Neuronal stem cell (in vitro differentiated cells): ENCODE results near the gene PTPN9.

Experiments used
- DNase-seq: peaks from one replicate; pipeline ENCODE4 v3.0.0-alpha.2; 2013; ENCODE audit warnings: low spot score
- H2AFZ ChIP-seq: one replicate; pipeline ENCODE4 v1.6.1; 2013; ENCODE audit warnings: mild to moderate bottlenecking, low read length, inconsistent platforms
- H2AK5ac ChIP-seq: 2 replicates; pipeline ENCODE4 v1.6.1; 2013; ENCODE audit warnings: low read depth, mild to moderate bottlenecking, inconsistent platforms, low read length, moderate library complexity, mixed read lengths
- H2BK120ac ChIP-seq: 2 replicates; pipeline ENCODE4 v1.6.1; 2013; ENCODE audit warnings: low read depth, mild to moderate bottlenecking, inconsistent platforms, low read length, moderate library complexity, mixed read lengths
- H2BK12ac ChIP-seq: one replicate; pipeline ENCODE4 v1.6.1; 2013; ENCODE audit warnings: low read length, inconsistent platforms
- H2BK15ac ChIP-seq: 2 replicates; pipeline ENCODE4 v1.6.1; 2013; ENCODE audit warnings: mild to moderate bottlenecking, low read length, inconsistent platforms, mixed read lengths
- H2BK5ac ChIP-seq: one replicate; pipeline ENCODE4 v1.6.1; 2013; ENCODE audit warnings: inconsistent platforms, mild to moderate bottlenecking, low read length, moderate library complexity
- H3K14ac ChIP-seq: one replicate; pipeline ENCODE4 v1.6.1; 2013; ENCODE audit warnings: low read length, inconsistent platforms
- H3K18ac ChIP-seq: 2 replicates; pipeline ENCODE4 v1.6.1; 2013; ENCODE audit warnings: low read length, inconsistent platforms
- H3K23ac ChIP-seq: 2 replicates; pipeline ENCODE4 v1.6.1; 2013; ENCODE audit warnings: low read depth, mild to moderate bottlenecking, mixed read lengths, low read length, inconsistent platforms; ENCODE audit not compliant: poor library complexity
- H3K27ac ChIP-seq: replicated peaks from 3 replicates; pipeline ENCODE4 v1.5.1; 2013; ENCODE audit warnings: low read length, inconsistent platforms
- H3K27me3 ChIP-seq, 3 experiments: 2 replicates each; pipeline ENCODE4 v1.6.1; 2013; ENCODE audit warnings: low read length in 3 of 3, mild to moderate bottlenecking in 2 of 3, inconsistent platforms in 1 of 3, low read depth in 1 of 3, mixed read lengths in 1 of 3, moderate library complexity in 1 of 3; ENCODE audit not compliant: control insufficient read depth in 3 of 3, insufficient read depth in 3 of 3
- H3K36me3 ChIP-seq, 2 donors: replicated peaks in 1 of 2; 2 replicates each; pipeline ENCODE4 v1.6.1; 2013; ENCODE audit warnings: low read length in 2 of 2; ENCODE audit not compliant: control insufficient read depth in 2 of 2, insufficient read depth in 2 of 2
- H3K4ac ChIP-seq: 2 replicates; pipeline ENCODE4 v1.6.1; 2013; ENCODE audit warnings: inconsistent platforms, mild to moderate bottlenecking, low read length, moderate library complexity
- H3K4me1 ChIP-seq, 2 donors: 1 replicate in 1 of 2; 2 replicates in 1 of 2; pipeline ENCODE4 v1.6.1; 2013; ENCODE audit warnings: low read length in 2 of 2, low read depth in 1 of 2; ENCODE audit not compliant: control insufficient read depth in 2 of 2, insufficient read depth in 1 of 2
- H3K4me2 ChIP-seq: one replicate; pipeline ENCODE4 v1.6.1; 2013; ENCODE audit warnings: mild to moderate bottlenecking, low read length, inconsistent platforms; ENCODE audit not compliant: insufficient read depth, poor library complexity, severe bottlenecking
- H3K4me3 ChIP-seq, 2 donors: 2 replicates each; pipeline ENCODE4 v1.5.1; 2013; ENCODE audit warnings: low read length in 2 of 2, mild to moderate bottlenecking in 2 of 2, inconsistent platforms in 1 of 2, moderate library complexity in 1 of 2
- H3K79me1 ChIP-seq: one replicate; pipeline ENCODE4 v1.6.1; 2013; ENCODE audit warnings: low read depth, mild to moderate bottlenecking, inconsistent platforms, low read length, moderate library complexity
- H3K9ac ChIP-seq: one replicate; pipeline ENCODE4 v1.6.1; 2013; ENCODE audit warnings: mild to moderate bottlenecking, low read depth, low read length, inconsistent platforms; ENCODE audit not compliant: poor library complexity
- H3K9me3 ChIP-seq, 2 donors: replicated peaks in 1 of 2; 2 replicates each; pipeline versions ENCODE3 to v1.6.1; 2013; ENCODE audit warnings: low read length in 2 of 2, mild to moderate bottlenecking in 2 of 2, inconsistent platforms in 1 of 2, low read depth in 1 of 2, mixed read lengths in 1 of 2, moderate library complexity in 1 of 2; ENCODE audit not compliant: control insufficient read depth in 2 of 2, insufficient read depth in 1 of 2
- H4K8ac ChIP-seq: one replicate; pipeline ENCODE4 v1.6.1; 2013; ENCODE audit warnings: low read depth, mild to moderate bottlenecking, inconsistent platforms, low read length, moderate library complexity
- H4K91ac ChIP-seq: one replicate; pipeline ENCODE4 v1.6.1; 2013; ENCODE audit warnings: low read length, low read depth, mild to moderate bottlenecking, inconsistent platforms; ENCODE audit not compliant: poor library complexity
- WGBS, 2 donors: extraction: QIAGEN DNeasy Blood & Tissue Kit; methylation state at CpG; one replicate each; pipeline ENCODE4 v1.1.7; 2013; ENCODE audit warnings: missing lambda C conversion rate in 2 of 2, mixed read lengths in 1 of 2; ENCODE audit not compliant: insufficient read length in 2 of 2, insufficient replicate concordance in 1 of 2; ENCODE audit errors: extremely low coverage in 2 of 2; 5-methylcytosine and 5-hydroxymethylcytosine counted together

The PTPN9 gene

DNA sequence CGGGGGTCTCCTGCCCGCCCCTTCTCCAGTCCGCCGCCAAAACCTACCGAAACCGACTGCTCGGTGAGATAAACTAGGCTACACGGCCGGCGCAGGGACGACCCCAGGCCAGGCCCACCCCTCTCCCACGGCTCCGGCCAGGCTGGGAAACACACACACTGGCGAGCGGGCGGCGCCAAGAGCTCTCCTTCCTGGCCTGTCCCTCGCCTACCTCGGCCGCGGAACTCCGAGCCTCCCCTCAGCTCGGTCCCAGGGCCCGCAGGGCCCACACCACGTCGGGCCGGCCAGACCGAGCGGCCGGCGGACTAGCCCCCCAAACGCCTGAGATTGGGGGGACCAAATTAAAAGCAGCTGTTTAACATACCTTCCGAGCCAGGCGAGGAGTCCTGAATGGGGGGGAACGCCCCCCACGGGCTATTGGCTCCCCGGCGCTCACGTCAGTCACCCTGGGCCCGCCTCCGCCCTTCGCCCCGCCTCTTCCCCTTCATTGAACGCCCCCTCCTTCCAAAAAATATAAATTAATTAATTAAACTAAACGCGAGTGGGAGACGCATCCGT, 123.6 kb downstream of the PTPN9 start:
- no peak overlapping the region for H4K91ac ChIP-seq
- peak overlapping the region; percentile 93 for H3K18ac ChIP-seq
- peaks cover 2 to 8% of the 10 kb centered on the region in 2 donors for H3K4me1 ChIP-seq
- no peak overlapping the region for H2BK120ac ChIP-seq
- H2BK15ac ChIP-seq, result no peak overlapping the region
- peak overlapping the region; percentile 94 for H3K27ac ChIP-seq
- H3K4me2 ChIP-seq, result peak overlapping the region; percentile 84
- peak; percentile 80 for DNase-seq
- no peak overlapping the region for H3K4ac ChIP-seq
- peak overlapping the region; percentile 95 for H3K9ac ChIP-seq
- H3K14ac ChIP-seq, result peak overlapping the region; percentile 40
- peak overlapping the region; percentile 92 for H2AFZ ChIP-seq
- H3K23ac ChIP-seq, result peak overlapping the region; percentile 3
- peaks cover 9% of the 10 kb centered on the region for H3K79me1 ChIP-seq
- H3K27me3 ChIP-seq, result peaks cover 0 to 1% (median 0%) of the 10 kb centered on the region in 3 experiments
- peak overlapping the region; percentile 88 to 99 for H3K4me3 ChIP-seq
- no CpG with 5 or more reads among the region's 48 CpGs for WGBS, 2 donors
- no peak overlapping the region for H2BK12ac ChIP-seq
- no peak overlapping the region for H4K8ac ChIP-seq
- H3K36me3 ChIP-seq, result no peaks in the 10 kb centered on the region
- H3K9me3 ChIP-seq, result no peaks in the 10 kb centered on the region
- H2AK5ac ChIP-seq, result no peak overlapping the region
- H2BK5ac ChIP-seq, result peak overlapping the region; percentile 22

DNA sequence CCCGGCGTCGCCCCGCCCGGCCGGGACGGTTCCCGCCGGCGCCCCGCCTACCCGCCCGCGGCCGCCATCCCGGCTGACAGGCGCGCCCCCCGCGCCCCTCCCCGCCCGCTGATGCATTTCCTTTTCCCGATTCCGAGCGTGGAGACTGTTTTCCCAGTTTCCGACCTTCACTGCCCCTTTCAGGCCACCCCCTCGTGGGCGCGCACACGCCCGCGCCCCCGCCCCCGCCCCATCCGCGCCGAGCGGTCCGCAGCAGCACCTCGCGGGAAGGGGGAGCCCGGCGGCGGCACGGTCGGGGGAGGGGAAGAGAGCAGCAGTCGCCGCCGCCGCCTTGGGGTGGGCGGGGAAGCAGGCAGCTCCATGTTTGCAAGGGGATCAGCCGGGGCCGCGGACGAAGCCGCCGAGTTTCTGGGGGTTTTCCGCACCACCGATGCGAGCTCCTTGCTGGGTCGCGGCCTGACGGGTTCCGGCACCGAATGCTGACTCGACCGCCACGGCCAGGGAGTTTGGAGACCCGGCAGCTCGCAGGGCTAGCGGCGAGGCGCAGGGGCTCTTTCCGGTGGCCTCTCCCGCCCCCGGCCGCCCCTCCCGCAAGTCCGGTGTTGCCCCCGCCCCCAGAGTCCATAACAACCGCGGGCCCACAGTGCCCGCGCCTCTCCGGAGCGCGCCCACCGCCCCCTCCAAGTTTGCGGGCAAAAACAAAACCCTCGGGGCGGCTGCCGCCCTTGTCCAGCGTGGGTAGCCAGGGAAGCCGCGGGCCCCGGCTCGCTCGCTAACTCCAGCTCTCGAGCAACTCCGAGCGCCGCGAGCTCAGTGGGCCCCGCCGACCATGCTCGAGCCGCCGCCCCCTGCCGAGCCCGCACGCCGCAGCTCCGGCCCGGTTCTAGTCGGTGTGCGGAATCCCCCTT, 124.4 kb downstream of the PTPN9 start:
- Histone ChIP-seq H3K18ac (peak overlapping the region; percentile 92), H3K79me1 (peaks cover 12% of the 10 kb centered on the region), H3K14ac (peak overlapping the region; percentile 64), H3K4me1 (peaks cover 3 to 8% of the 10 kb centered on the region in 2 donors), H3K4me2 (peak overlapping the region; percentile 69), H2BK15ac (peak overlapping the region; percentile 63), H2BK12ac (no peak overlapping the region), H3K27me3 (peaks cover 0 to 1% (median 0%) of the 10 kb centered on the region in 3 experiments), H3K36me3 (no peaks in the 10 kb centered on the region), H3K23ac (peak overlapping the region; percentile 82), H3K4me3 (peak overlapping the region; percentile 88 to 99), H2AFZ (peak overlapping the region; percentile 92), H4K8ac (no peak overlapping the region), H3K9me3 (no peaks in the 10 kb centered on the region), H3K4ac (no peak overlapping the region), H2AK5ac (peak overlapping the region; percentile 44), H4K91ac (no peak overlapping the region), H2BK120ac (no peak overlapping the region), H2BK5ac (peak overlapping the region; percentile 39), H3K9ac (peak overlapping the region; percentile 95), H3K27ac (peak overlapping the region; percentile 94)
- DNase-seq, result peak; percentile 69
- no CpG with 5 or more reads among the region's 116 CpGs for WGBS, 2 donors

DNA sequence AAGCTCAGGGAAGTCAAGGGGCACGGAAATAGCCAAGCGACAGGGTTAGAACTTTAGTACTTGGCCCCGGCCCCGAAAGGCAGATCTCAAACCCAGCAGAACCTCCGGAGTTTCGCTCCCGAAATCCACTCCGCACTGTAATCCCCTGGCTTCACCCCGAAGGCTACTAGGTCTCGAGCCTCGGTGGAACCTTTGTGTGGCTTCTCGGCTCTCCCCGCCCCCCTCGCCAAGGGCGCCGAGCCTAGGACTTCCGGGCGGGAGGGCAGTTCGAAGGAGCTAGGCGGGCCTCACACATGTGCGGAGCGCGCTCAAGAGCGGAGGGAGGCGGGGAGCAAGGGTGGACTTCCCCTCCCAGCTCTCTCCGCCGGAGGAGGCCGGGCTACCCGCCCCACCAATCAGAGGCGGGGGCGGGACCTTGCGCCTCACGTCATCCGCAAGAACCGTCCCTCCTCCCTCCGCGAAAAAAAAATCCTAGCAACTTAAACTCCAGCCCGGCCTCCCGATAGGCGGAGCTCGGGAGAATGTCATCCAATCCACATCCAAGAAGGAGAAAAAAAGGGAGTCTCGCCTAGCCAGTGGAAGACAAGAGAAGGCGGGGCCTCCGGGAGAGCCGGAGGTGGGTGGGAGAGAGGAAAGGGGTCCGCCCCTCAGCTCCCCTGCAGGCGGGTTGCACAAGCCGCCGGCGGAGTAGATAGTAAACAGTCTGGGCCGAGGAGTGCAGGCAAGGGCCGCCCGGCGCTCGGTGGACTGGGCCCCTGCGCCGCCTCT, 125.2 kb downstream of the PTPN9 start:
- H2BK5ac ChIP-seq, result peak overlapping the region; percentile 45
- WGBS, 2 donors, result no CpG with 5 or more reads among the region's 57 CpGs

More for the DNA sequence above, 125.2 kb downstream of the PTPN9 start:
- peak overlapping the region; percentile 94 for H3K27ac ChIP-seq
- peak overlapping the region; percentile 95 for H3K9ac ChIP-seq
- H4K91ac ChIP-seq, result no peak overlapping the region
- H3K36me3 ChIP-seq, result no peaks in the 10 kb centered on the region
- H3K9me3 ChIP-seq, result no peaks in the 10 kb centered on the region
- peak overlapping the region; percentile 93 for H3K18ac ChIP-seq
- peak overlapping the region; percentile 92 for H2AFZ ChIP-seq
- H3K79me1 ChIP-seq, result peaks cover 12% of the 10 kb centered on the region
- H4K8ac ChIP-seq, result no peak overlapping the region
- no peak overlapping the region for H2BK120ac ChIP-seq
- peaks cover 0 to 1% (median 0%) of the 10 kb centered on the region in 3 experiments for H3K27me3 ChIP-seq
- H3K23ac ChIP-seq, result peak overlapping the region; percentile 82
- peak; percentile 100 for DNase-seq
- H3K4me2 ChIP-seq, result peak overlapping the region; percentile 89
- H3K4ac ChIP-seq, result peak overlapping the region; percentile 8
- no peak overlapping the region for H3K14ac ChIP-seq
- H2AK5ac ChIP-seq, result peak overlapping the region; percentile 33
- H3K4me3 ChIP-seq, result peak overlapping the region; percentile 88 to 99
- H2BK15ac ChIP-seq, result peak overlapping the region; percentile 82
- no peak overlapping the region for H2BK12ac ChIP-seq
- peaks cover 5 to 8% of the 10 kb centered on the region in 2 donors for H3K4me1 ChIP-seq
